ENCODE data around the gene TMEM141. TPM values are rescaled to one million over a fixed set of nuclear protein-coding genes. Genes with fewer than 3 reads are reported as not detected.

Gene TMEM141
- total and polyA plus RNA-seq, 2 donors (not counting 3 experiments of a cell fraction or from before 2014, with no cell fraction given), result 43.2 to 146 TPM

- Histone ChIP-seq H3K4me1 (ENCODE audit: control insufficient read depth, extremely low read depth, insufficient read depth, low read length) (no peaks in the 10 kb centered on the region), H3K79me2 (ENCODE audit: control insufficient read depth, insufficient read depth, low read length) (no peaks in the 10 kb centered on the region), H3K9me1 (replicated peaks; ENCODE audit: control insufficient read depth, extremely low read depth, insufficient read depth, low read length) (no peaks in the 10 kb centered on the region), H4K20me1 (replicated peaks; ENCODE audit: control insufficient read depth, extremely low read depth, insufficient read depth, low read length) (no peaks in the 10 kb centered on the region), H3K27me3 (ENCODE audit: control insufficient read depth in 2 of 2, insufficient read depth in 2 of 2, low read length in 2 of 2) (no peaks in the 10 kb centered on the region), H3K27ac (ENCODE audit: insufficient read depth, low read depth, low read length) (no peak overlapping the region), H3K36me3 (ENCODE audit: control insufficient read depth in 2 of 2, extremely low read depth in 1 of 2, insufficient read depth in 2 of 2, low read length in 2 of 2) (peaks cover 11 to 30% of the 10 kb centered on the region in 2 experiments), H3K4me2 (ENCODE audit: insufficient read depth, low read length) (no peak overlapping the region), H2AFZ (ENCODE audit: low read depth, low read length) (no peak overlapping the region), H3K9ac (replicated peaks; ENCODE audit: extremely low read depth, insufficient read depth, low read length) (no peak overlapping the region), H3K9me3 (replicated peaks; ENCODE audit: control insufficient read depth, insufficient read depth, low read length) (no peaks in the 10 kb centered on the region), H3K4me3 (replicated peaks in 1 of 3; ENCODE audit: insufficient read depth in 1 of 3, low read depth in 1 of 3, low read length in 3 of 3) (no peak overlapping the region)
- POLR2A ChIA-PET, result no interaction called here
- no TSS peak for BruUV-seq (replicated peaks)
- intact Hi-C loops (cut with micrococcal nuclease), result no loop called here
- no peak for DNase-seq (ENCODE audit: low read depth, low spot score)
- dilution Hi-C loops (cut with MboI; ENCODE audit: extremely low pct_ligation_motif_present, low sequenced_read_pairs), result no loop called here
- TF ChIP-seq CTCF (IDR thresholded peaks at IDR 0.05; ENCODE audit: extremely low read depth in 1 of 2, insufficient read depth in 1 of 2, low read depth in 1 of 2, low read length in 2 of 2) (no peak), POLR2AphosphoS5 (IDR thresholded peaks at IDR 0.05; ENCODE audit: insufficient read depth, low read depth, low read length) (no peak), MYC (IDR thresholded peaks at IDR 0.05; ENCODE audit: low read depth, low read length) (no peak), GATA2 (IDR thresholded peaks at IDR 0.05; ENCODE audit: insufficient read depth, insufficient read length, low read depth, low read length) (no peak), POLR2A (IDR thresholded peaks at IDR 0.05; ENCODE audit: low read depth, low read length) (no peak), JUN (IDR thresholded peaks at IDR 0.05; ENCODE audit: borderline replicate concordance, insufficient read depth, insufficient read length, low read depth) (no peak), FOS (IDR thresholded peaks at IDR 0.05; ENCODE audit: borderline replicate concordance, insufficient read depth, low read length) (no peak), EZH2 (IDR thresholded peaks at IDR 0.05; ENCODE audit: borderline replicate concordance, low read depth, low read length, severe bottlenecking) (no peak)
- TF ChIP-seq, protein P1, sequence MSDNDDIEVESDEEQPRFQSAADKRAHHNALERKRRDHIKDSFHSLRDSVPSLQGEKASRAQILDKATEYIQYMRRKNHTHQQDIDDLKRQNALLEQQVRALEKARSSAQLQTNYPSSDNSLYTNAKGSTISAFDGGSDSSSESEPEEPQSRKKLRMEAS (IDR thresholded peaks at IDR 0.05; ENCODE audit: insufficient read depth, insufficient read length), result no peak
- CTCF ChIA-PET, result interaction anchor here (2.8 kb wide), 1 partner anchor 10 kb away, joined by 11 read pairs; the partner anchor contains the start of gene AJM1
- FAIRE-seq, result no peak
These were observed 40.6 kb downstream of the TMEM141 start for GRCh38 chr9:136831720-136832104.

Data from endothelial cell of umbilical vein (primary cell).